Measurements from ENCODE around the gene CORO1C.

GRCh38 chr12:108770963-108771362, 39.6 kb upstream of the CORO1C start:
- TF ChIP-seq POLR2A (IDR thresholded peaks at IDR 0.05) (no peak), CTCF (IDR thresholded peaks at IDR 0.05 in 4 of 5, conservative IDR thresholded peaks at IDR 0.05 in 1 of 5) (no peak)
